M059J (cell line): ENCODE results near the gene ACOXL. TPM values are rescaled to one million over a fixed set of nuclear protein-coding genes. Genes with fewer than 3 reads are reported as not detected.

Source experiments
- DNase-seq: peaks from one replicate; pipeline ENCODE4 v3.0.0-alpha.2; 2012; ENCODE audit warnings: low read depth
- total RNA-seq: library from RNA; depleted of rRNA; stranded (reverse); fragments of >200 nt; shearing (Covaris generic); gene quantifications from 2 replicates; pipeline ENCODE4 v1.2.3, GENCODE V29; 2014

The ACOXL gene
- total RNA-seq, 1 experiment from 2014 or later: not detected

- DNase-seq: no peak
Observed at GRCh38 chr2:110718382-110718781, 14.0 kb upstream of the ACOXL start.

GRCh38 chr2:110718990-110719389 is 13.4 kb upstream of the ACOXL start:
- DNase-seq: no peak

- no peak for DNase-seq
Observed at GRCh38 chr2:110720547-110720946, 11.8 kb upstream of the ACOXL start.

- no peak for DNase-seq
Observed at GRCh38 chr2:110724820-110725219, 7.6 kb upstream of the ACOXL start.

- DNase-seq: no peak
Observed at GRCh38 chr2:110725370-110725769, 7.0 kb upstream of the ACOXL start.

GRCh38 chr2:110725859-110726258 is 6.5 kb upstream of the ACOXL start:
- no peak for DNase-seq

GRCh38 chr2:110726285-110726684 is 6.1 kb upstream of the ACOXL start:
- no peak for DNase-seq

GRCh38 chr2:110727923-110728322 is 4.5 kb upstream of the ACOXL start:
- DNase-seq: no peak

- no peak for DNase-seq
Observed at GRCh38 chr2:110729106-110729505, 3.3 kb upstream of the ACOXL start.

- no peak for DNase-seq
Observed at GRCh38 chr2:110731064-110731463, 1.3 kb upstream of the ACOXL start.

GRCh38 chr2:110735366-110735765 is 3.0 kb downstream of the ACOXL start:
- DNase-seq: no peak

GRCh38 chr2:110737783-110738182 is 5.4 kb downstream of the ACOXL start:
- DNase-seq: no peak

GRCh38 chr2:110740747-110741349 is 8.5 kb downstream of the ACOXL start:
- DNase-seq: peak; percentile 23

- DNase-seq: peak; percentile 82
Observed at GRCh38 chr2:110741491-110741980, 9.2 kb downstream of the ACOXL start.

- DNase-seq: no peak
Observed at GRCh38 chr2:110742412-110742811, 10.0 kb downstream of the ACOXL start.

GRCh38 chr2:110743600-110743999 is 11.2 kb downstream of the ACOXL start:
- DNase-seq: no peak

- no peak for DNase-seq
Observed at GRCh38 chr2:110744429-110744828, 12.1 kb downstream of the ACOXL start.

- DNase-seq: no peak
Observed at GRCh38 chr2:110745048-110745447, 12.7 kb downstream of the ACOXL start.

- no peak for DNase-seq
Observed at GRCh38 chr2:110746586-110747521, 14.5 kb downstream of the ACOXL start.

GRCh38 chr2:110747522-110748488 is 15.4 kb downstream of the ACOXL start:
- DNase-seq: no peak

- DNase-seq: peak; percentile 32
Observed at GRCh38 chr2:110748489-110748867, 16.1 kb downstream of the ACOXL start.

GRCh38 chr2:110751642-110752041 is 19.3 kb downstream of the ACOXL start:
- DNase-seq: no peak
